ENCODE data around the gene CENPT. TPM values are rescaled to one million over a fixed set of nuclear protein-coding genes. Genes with fewer than 3 reads are reported as not detected.

CENPT gene
- total and polyA plus RNA-seq, 8 donors, result 19.6 to 143 (median 31.4) TPM

DNA sequence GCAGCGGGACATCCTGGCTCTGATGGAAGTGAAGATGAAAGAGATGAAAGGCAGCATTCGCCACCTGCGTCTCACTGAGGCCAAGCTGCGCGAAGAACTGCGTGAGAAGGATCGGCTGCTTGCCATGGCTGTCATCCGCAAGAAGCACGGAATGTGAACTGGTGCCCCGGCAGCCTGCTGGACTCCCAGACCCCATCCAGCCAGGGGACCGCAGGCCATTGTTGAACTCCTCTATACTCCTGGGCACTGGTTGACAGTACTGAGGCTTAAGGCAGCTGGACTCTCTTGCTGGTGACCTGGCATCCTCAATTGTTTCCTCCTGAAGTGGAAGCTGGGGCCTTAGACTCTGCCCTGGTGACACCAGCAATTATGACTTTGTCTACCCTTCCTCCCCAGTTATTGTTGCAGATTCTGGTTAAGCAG lies 4.1 kb downstream of the CENPT start:
- ATAC-seq, result no peak
- Histone ChIP-seq H3K27me3 (no peaks in the 10 kb centered on the region), H3K4me1 (peaks cover 14 to 32% (median 19%) of the 10 kb centered on the region in 3 donors), H3K36me3 (no peaks in the 10 kb centered on the region), H3K9me3 (no peaks in the 10 kb centered on the region), H3K27ac (peak overlapping the region; percentile 82 to 100 (median 98)), H3K4me3 (peak overlapping the region; percentile 53 to 83 (median 70))
- DNase-seq, result peak in 1 of 6 donors; percentile 70
- intact Hi-C loops (cut with DNase I), result no loop called here
- 5% methylated on average over 11 of the region's 11 CpGs for WGBS, 2 donors
- TF ChIP-seq, protein P1, sequence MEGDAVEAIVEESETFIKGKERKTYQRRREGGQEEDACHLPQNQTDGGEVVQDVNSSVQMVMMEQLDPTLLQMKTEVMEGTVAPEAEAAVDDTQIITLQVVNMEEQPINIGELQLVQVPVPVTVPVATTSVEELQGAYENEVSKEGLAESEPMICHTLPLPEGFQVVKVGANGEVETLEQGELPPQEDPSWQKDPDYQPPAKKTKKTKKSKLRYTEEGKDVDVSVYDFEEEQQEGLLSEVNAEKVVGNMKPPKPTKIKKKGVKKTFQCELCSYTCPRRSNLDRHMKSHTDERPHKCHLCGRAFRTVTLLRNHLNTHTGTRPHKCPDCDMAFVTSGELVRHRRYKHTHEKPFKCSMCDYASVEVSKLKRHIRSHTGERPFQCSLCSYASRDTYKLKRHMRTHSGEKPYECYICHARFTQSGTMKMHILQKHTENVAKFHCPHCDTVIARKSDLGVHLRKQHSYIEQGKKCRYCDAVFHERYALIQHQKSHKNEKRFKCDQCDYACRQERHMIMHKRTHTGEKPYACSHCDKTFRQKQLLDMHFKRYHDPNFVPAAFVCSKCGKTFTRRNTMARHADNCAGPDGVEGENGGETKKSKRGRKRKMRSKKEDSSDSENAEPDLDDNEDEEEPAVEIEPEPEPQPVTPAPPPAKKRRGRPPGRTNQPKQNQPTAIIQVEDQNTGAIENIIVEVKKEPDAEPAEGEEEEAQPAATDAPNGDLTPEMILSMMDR (IDR thresholded peaks at IDR 0.05), result no peak
- no peak for FAIRE-seq

GRCh38 chr16:67842509-67843342 lies 4.8 kb downstream of the CENPT start:
- Histone ChIP-seq H3K27ac (peak overlapping the region; percentile 82 to 100 (median 98)), H3K27me3 (no peaks in the 10 kb centered on the region), H3K36me3 (no peaks in the 10 kb centered on the region), H3K4me3 (peak overlapping the region; percentile 53 to 83 (median 70)), H3K4me1 (peaks cover 8 to 26% (median 19%) of the 10 kb centered on the region in 3 donors), H3K9me3 (no peaks in the 10 kb centered on the region)
- TF ChIP-seq, protein P1 (IDR thresholded peaks at IDR 0.05), result no peak
- FAIRE-seq (no peak), ATAC-seq (peak; percentile 10 to 38 (median 12)), DNase-seq (peak; percentile 45 to 83 (median 60))
- intact Hi-C loops (cut with DNase I), result no loop called here
- 0% methylated on average over 65 to 67 of the region's 67 CpGs for WGBS, 2 donors

DNA sequence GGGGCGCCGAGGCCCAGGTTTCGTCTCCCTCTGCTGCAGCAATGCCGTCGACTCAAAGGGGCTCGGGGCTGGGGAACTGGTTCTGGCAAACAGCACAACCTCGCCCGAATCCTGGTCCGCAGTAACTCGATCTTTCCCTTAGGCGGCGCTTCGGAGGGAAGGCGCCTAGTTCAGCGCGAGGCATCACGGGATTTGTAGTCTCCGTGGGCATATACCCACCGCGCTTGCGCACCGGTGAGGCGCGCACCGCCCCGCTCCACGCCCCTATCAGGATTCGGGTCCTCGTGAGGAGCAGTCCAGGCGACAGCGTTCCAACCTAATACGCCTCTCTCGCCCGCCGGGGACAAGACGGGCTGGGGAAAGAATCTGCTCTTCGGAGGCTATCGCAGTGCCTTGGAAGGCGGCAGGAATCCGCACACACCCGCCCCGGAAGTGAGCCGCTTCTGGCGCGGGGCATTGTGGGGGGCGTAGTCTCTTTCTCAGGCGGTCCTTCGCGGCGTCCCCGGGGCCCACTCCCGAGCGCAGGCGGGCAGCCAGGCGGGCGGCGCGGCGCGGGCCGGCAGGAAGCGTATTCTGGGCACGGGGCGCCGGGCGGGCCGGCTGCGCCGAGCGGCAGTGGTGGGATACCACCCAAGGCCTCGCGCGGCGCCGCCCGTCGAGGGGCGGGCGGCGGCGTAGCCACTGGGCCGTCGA lies 5.5 kb downstream of the CENPT start, which contains the start of gene THAP11:
THAP11 (plus strand) TSS at position 505 of the 693 bp plus-strand sequence. CDS start 235 bp downstream, outside the sequence.
- no peaks in the 10 kb centered on the region for H3K9me3 ChIP-seq
- intact Hi-C loops (cut with DNase I), result no loop called here
- peak within 1 kb of the TSS; percentile 53 to 83 (median 70) for H3K4me3 ChIP-seq
- TF ChIP-seq, protein P1 (IDR thresholded peaks at IDR 0.05), result peak; percentile 66 to 86 (median 70)
- peak within 1 kb of the TSS; percentile 82 to 100 (median 98) for H3K27ac ChIP-seq
- H3K4me1 ChIP-seq, result peaks cover 8 to 26% (median 19%) of the 10 kb centered on the region in 3 donors
- DNase-seq (peak; percentile 93 to 97 (median 94)), FAIRE-seq (no peak), ATAC-seq (peak; percentile 71 to 86 (median 75))
- WGBS, 2 donors, result 0% methylated on average over 69 to 83 of the region's 83 CpGs
- H3K36me3 ChIP-seq, result no peaks in the 10 kb centered on the region
- H3K27me3 ChIP-seq, result no peaks in the 10 kb centered on the region

DNA sequence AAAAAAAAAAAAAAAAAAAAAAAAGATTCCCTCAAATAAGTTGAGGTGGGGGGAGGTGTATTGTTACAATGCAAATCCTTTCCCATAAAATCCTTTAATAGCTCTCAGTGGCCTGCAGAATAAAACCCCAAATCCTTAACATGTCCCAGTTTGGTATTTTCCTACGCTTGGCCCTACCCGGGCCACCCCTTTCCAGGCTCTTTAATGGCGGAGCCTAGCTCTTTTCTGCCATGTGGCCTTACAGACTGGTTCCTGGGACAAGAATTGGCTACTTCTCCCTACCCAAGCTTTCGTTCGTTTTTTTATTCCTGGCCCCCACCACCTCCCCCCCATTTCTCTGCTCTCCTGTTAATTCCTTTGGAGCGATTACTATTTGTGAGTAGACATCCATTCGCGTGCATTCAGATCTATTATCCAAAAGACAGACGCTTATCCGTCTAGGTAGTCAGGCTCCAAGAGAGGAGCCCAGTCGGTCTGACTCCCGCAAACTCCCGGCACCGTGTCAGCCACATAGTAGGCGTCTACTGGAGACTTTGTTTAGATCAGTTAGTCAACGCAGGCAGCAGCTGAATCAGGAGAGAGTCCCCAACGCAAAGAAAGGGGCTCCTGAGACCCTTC lies 6.2 kb downstream of the CENPT start:
- no peaks in the 10 kb centered on the region for H3K36me3 ChIP-seq
- no peak for DNase-seq
- ATAC-seq, result no peak
- H3K9me3 ChIP-seq, result no peaks in the 10 kb centered on the region
- TF ChIP-seq, protein P1 (IDR thresholded peaks at IDR 0.05), result no peak
- H3K4me3 ChIP-seq, result peak overlapping the region in 3 of 4 donors; percentile 53 to 76 (median 65)
- peaks cover 8 to 26% (median 19%) of the 10 kb centered on the region in 3 donors for H3K4me1 ChIP-seq
- WGBS, 2 donors, result 38 to 42% methylated on average over 17 of the region's 17 CpGs
- peak overlapping the region; percentile 82 to 100 (median 98) for H3K27ac ChIP-seq
- intact Hi-C loops (cut with DNase I), result no loop called here
- no peak for FAIRE-seq
- H3K27me3 ChIP-seq, result no peaks in the 10 kb centered on the region
